GM12891 (cell line): Measurements from ENCODE around the gene NACC1.

ENCODE experiments used
- POLR2A ChIP-seq: IDR thresholded peaks from 2 replicates; pipeline ENCODE4 v1.6.1; 2011; ENCODE audit warnings: low read depth, low read length, control low read depth
- TAF1 ChIP-seq: IDR thresholded peaks from 2 replicates; pipeline ENCODE4 v1.6.1; 2011; ENCODE audit warnings: low read depth, low read length, control low read depth

GRCh38 chr19:13118424-13119193, 545 bp downstream of the NACC1 start:
- no peak for TF ChIP-seq POLR2A
- no peak for TF ChIP-seq TAF1
